Kidney (tissue), 14 donors: ENCODE data around the gene PRRT3. TPM values are rescaled to one million over a fixed set of nuclear protein-coding genes. Genes with fewer than 3 reads are reported as not detected.

Experiments
- DNase-seq, 5 donors: peaks; one replicate each; pipeline ENCODE4 v3.0.0-alpha.2; 2013 to 2020
- FAIRE-seq: peaks from 2 replicates; lab custom pipeline; 2012; peaks lifted over from hg19 to GRCh38; lab: Jason Lieb, UNC
- H3K27ac ChIP-seq, 2 donors: one replicate each; pipeline ENCODE4 v1.7.0; 2013; ENCODE audit warnings: low read depth in 2 of 2, low read length in 2 of 2, inconsistent platforms in 1 of 2
- H3K27me3 ChIP-seq: one replicate; pipeline ENCODE4 v1.7.1; 2013; ENCODE audit warnings: low read length, inconsistent platforms; ENCODE audit not compliant: control insufficient read depth, insufficient read depth
- H3K36me3 ChIP-seq, 3 donors: one replicate each; pipeline versions ENCODE4 v1.7.0 to v1.7.1; 2013; ENCODE audit warnings: low read length in 3 of 3, control low read depth in 1 of 3, inconsistent platforms in 1 of 3; ENCODE audit not compliant: insufficient read depth in 3 of 3, control insufficient read depth in 2 of 3
- H3K4me1 ChIP-seq, 3 donors: one replicate each; pipeline versions ENCODE4 v1.7.0 to v1.7.1; 2013; ENCODE audit warnings: low read length in 3 of 3, inconsistent platforms in 1 of 3, low read depth in 1 of 3; ENCODE audit not compliant: control insufficient read depth in 2 of 3, insufficient read depth in 2 of 3
- H3K4me3 ChIP-seq, 3 donors: one replicate each; pipeline versions ENCODE4 v1.7.0 to v1.8.1; 2013; ENCODE audit warnings: low read length in 3 of 3, control low read depth in 1 of 3, inconsistent platforms in 1 of 3
- H3K9ac ChIP-seq, 3 donors: one replicate each; pipeline versions ENCODE4 v1.7.0 to v1.7.1; 2013; ENCODE audit warnings: low read length in 3 of 3, control low read depth in 1 of 3, inconsistent platforms in 1 of 3
- H3K9me3 ChIP-seq, 3 donors: one replicate each; pipeline versions ENCODE4 v1.7.0 to v1.7.1; 2013; ENCODE audit warnings: low read length in 3 of 3, control low read depth in 1 of 3, inconsistent platforms in 1 of 3; ENCODE audit not compliant: control insufficient read depth in 2 of 3, insufficient read depth in 1 of 3
- intact Hi-C: fragments of 100-400 bp; cut with DNase I; formaldehyde crosslinking; loops from one replicate; pipeline ENCODE4 v1.11.1; 2022
- polyA plus RNA-seq: library from polyadenylated mRNA; stranded (reverse); fragments of 350-450 nt; fragmentation: Illumina TruSeq; extraction: RNeasy Lipid Tissue Mini Kit (QIAGEN cat#74804); gene quantifications from one replicate; pipeline ENCODE4 v1.2.3, GENCODE V29; 2014; ENCODE audit warnings: low read depth, low replicate concordance; ENCODE audit not compliant: insufficient read depth
- total RNA-seq: library from RNA; stranded (reverse); fragmentation: NEBNext Ultra II Directional; extraction: Animal tissue kit (Norgen Biotek cat#: 25700); gene quantifications from one replicate; pipeline ENCODE4 v1.2.1, GENCODE V29; 2021
- TF ChIP-seq, protein P1 (sequence below): IDR thresholded peaks from 3 replicates; pipeline ENCODE4 v1.5.1; 2012; ENCODE audit warnings: mild to moderate bottlenecking, moderate library complexity, borderline replicate concordance; ENCODE audit not compliant: insufficient read depth; ENCODE audit errors: extremely low read depth
- donor health status: control.
- donor health status: control.
- donor health status: control.
- donor health status: control.
- donor health status: control.
- donor health status: DM: yes; HTN: yes; CAD: no.
- donor health status: Normal renal cell carcinoma (clear cell type).

Gene PRRT3
- total and polyA plus RNA-seq, 2 donors from 2014 or later, result 3.6 to 3.9 TPM

- H3K4me1 ChIP-seq, result peaks cover 0 to 30% (median 0%) of the 10 kb centered on the region in 3 donors
Measured at GRCh38 chr3:9915254-9916141, 36.7 kb downstream of the PRRT3 start.

DNA sequence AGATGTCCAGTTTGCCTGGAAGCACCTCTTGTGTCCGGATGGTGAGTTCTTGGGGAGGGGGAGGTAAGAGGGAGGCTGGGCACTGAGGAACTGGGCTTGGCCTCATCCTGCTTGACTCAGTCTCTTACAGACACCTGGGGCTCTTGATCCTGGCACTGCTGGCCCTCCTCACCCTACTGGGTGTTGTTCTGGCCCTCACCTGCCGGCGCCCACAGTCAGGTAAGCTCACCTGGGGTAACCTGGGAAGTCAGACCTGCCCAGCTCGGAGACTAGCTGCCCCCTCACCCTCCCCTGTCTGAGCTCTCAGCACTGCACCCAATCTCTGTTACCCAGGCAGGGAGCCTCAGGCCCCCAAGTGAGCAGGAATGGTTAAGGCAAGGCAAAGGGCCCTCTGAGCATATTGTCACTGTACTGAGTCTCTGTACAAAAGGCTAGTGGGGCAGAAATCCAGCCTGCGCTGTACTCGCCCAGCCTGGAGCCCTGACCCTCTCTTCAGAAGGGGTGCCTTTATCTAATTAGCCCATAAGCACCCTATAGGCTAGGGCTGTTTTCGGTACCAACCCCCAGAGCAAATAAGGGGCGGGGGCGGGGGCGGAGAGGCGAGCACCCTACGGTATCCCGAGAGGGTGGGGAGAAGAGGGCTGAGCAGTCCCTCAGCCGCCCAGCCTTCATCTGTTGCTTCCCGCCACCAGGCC is 37.5 kb downstream of the PRRT3 start:
- FAIRE-seq, result no peak
- H3K4me1 ChIP-seq, result peaks cover 0 to 30% (median 2%) of the 10 kb centered on the region in 3 donors
- DNase-seq, result no peak

More at GRCh38 chr3:9915254-9916141, 36.7 kb downstream of the PRRT3 start:
- peak; percentile 70 to 93 (median 83) for DNase-seq
- H3K4me3 ChIP-seq, result peak overlapping the region; percentile 56 to 76 (median 65)
- peak overlapping the region; percentile 72 to 77 for H3K27ac ChIP-seq
- H3K36me3 ChIP-seq, result no peaks in the 10 kb centered on the region
- intact Hi-C loops, result no loop called here
- H3K27me3 ChIP-seq, result no peaks in the 10 kb centered on the region
- TF ChIP-seq, protein P1, sequence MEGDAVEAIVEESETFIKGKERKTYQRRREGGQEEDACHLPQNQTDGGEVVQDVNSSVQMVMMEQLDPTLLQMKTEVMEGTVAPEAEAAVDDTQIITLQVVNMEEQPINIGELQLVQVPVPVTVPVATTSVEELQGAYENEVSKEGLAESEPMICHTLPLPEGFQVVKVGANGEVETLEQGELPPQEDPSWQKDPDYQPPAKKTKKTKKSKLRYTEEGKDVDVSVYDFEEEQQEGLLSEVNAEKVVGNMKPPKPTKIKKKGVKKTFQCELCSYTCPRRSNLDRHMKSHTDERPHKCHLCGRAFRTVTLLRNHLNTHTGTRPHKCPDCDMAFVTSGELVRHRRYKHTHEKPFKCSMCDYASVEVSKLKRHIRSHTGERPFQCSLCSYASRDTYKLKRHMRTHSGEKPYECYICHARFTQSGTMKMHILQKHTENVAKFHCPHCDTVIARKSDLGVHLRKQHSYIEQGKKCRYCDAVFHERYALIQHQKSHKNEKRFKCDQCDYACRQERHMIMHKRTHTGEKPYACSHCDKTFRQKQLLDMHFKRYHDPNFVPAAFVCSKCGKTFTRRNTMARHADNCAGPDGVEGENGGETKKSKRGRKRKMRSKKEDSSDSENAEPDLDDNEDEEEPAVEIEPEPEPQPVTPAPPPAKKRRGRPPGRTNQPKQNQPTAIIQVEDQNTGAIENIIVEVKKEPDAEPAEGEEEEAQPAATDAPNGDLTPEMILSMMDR, result peak; percentile 29
- FAIRE-seq, result no peak
- no peaks in the 10 kb centered on the region for H3K9me3 ChIP-seq
- peak overlapping the region in 2 of 3 donors; percentile 30 to 66 for H3K9ac ChIP-seq

DNA sequence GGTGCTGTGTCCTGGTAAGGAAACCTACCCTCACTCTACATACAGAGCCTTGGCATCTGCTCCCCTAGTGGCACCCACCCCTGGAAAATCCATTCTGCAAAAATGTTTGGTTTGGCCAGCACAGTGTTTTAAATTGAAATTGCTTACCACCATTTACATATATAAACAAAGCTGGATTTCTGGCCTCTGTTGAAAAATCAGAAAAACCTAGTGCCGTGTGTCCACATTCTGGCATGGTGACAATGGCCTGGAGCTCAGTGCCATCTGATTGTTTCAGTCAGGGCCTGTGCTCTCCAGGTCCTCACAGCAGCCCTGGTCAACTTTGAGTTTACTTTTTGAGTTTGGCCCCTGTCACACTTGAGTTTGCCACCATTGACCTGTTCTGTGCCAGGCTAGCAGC is 38.2 kb downstream of the PRRT3 start:
- Histone ChIP-seq H3K4me3 (no peak overlapping the region), H3K27me3 (no peaks in the 10 kb centered on the region), H3K27ac (no peak overlapping the region), H3K4me1 (peaks cover 0 to 30% (median 5%) of the 10 kb centered on the region in 3 donors), H3K9me3 (no peaks in the 10 kb centered on the region), H3K9ac (peak overlapping the region in 1 of 3 donors; percentile 30), H3K36me3 (no peaks in the 10 kb centered on the region)
- intact Hi-C loops, result no loop called here
- TF ChIP-seq, protein P1, result no peak
- DNase-seq, result no peak
- no peak for FAIRE-seq

More for the DNA sequence above, 37.5 kb downstream of the PRRT3 start:
- Histone ChIP-seq H3K27ac (peak overlapping the region; percentile 25 to 41), H3K27me3 (no peaks in the 10 kb centered on the region), H3K9me3 (no peaks in the 10 kb centered on the region), H3K4me3 (peak overlapping the region in 1 of 3 donors; percentile 76), H3K9ac (peak overlapping the region in 1 of 3 donors; percentile 30), H3K36me3 (no peaks in the 10 kb centered on the region)
- TF ChIP-seq, protein P1, result no peak
- intact Hi-C loops, result no loop called here
